Activated CD8-positive, alpha-beta T cell treated with anti-CD3 and anti-CD28 coated beads for 36 hours (primary cell): ENCODE results near the gene MAP3K7CL. TPM values are rescaled to one million over a fixed set of nuclear protein-coding genes. Genes with fewer than 3 reads are reported as not detected.
A peak's percentile ranks its signal among the peaks of the same experiment; 100 is the strongest.

ENCODE experiments used
- ATAC-seq: fragments of 200-7000 bp; cut with Tn5 transposase; one replicate; pipeline ENCODE4 v1.10.0; 2021; ENCODE audit warnings: mild to moderate bottlenecking, moderate library complexity
- CTCF ChIA-PET: fragments of 350-600 bp; sonication (Branson Sonifier 250); formaldehyde crosslinking; loops from one replicate; lab custom pipeline; 2021; ENCODE audit warnings: antibody characterized with exemption; lab: Charles Lee
- POLR2A ChIA-PET: fragments of 350-600 bp; sonication (Branson Sonifier 250); formaldehyde crosslinking; loops from one replicate; lab custom pipeline; 2021; ENCODE audit warnings: antibody characterized with exemption; lab: Charles Lee
- DNase-seq: peaks from one replicate; pipeline ENCODE4 v3.0.0-alpha.2; 2020
- H3K27ac Mint-ChIP-seq: one replicate; pipeline ENCODE4 v1.8.0; 2021; ENCODE audit warnings: mild to moderate bottlenecking, mixed read lengths
- H3K27me3 Mint-ChIP-seq: one replicate; pipeline ENCODE4 v1.8.0; 2021; ENCODE audit warnings: mixed read lengths
- H3K36me3 Mint-ChIP-seq: one replicate; pipeline ENCODE4 v1.8.0; 2021; ENCODE audit warnings: low read depth, mixed read lengths
- H3K4me1 Mint-ChIP-seq: one replicate; pipeline ENCODE4 v1.8.0; 2021; ENCODE audit warnings: low read depth, mixed read lengths
- H3K4me3 Mint-ChIP-seq: one replicate; pipeline ENCODE4 v1.8.0; 2021; ENCODE audit warnings: mild to moderate bottlenecking, moderate library complexity, mixed read lengths
- H3K9me3 Mint-ChIP-seq: one replicate; pipeline ENCODE4 v1.8.0; 2021; ENCODE audit warnings: mixed read lengths
- CTCF ChIP-seq: fragments of 200-600 bp; IDR thresholded peaks from one replicate; pipeline ENCODE4 v1.8.0; 2022; ENCODE audit warnings: antibody characterized with exemption, mild to moderate bottlenecking
- intact Hi-C: fragments of 100-400 bp; cut with micrococcal nuclease; formaldehyde crosslinking; loops from one replicate; pipeline ENCODE4 v1.10.0; 2022
- total RNA-seq, 2 experiments: library from RNA; stranded (reverse); gene quantifications; one replicate each; pipeline ENCODE4 v1.2.3, GENCODE V29; 2021

MAP3K7CL gene
- total RNA-seq, 2 experiments from 2014 or later: 3.2 to 4.7 TPM

GRCh38 chr21:29196670-29197191, 66.3 kb downstream of the MAP3K7CL start:
- Mint-ChIP-seq H3K27ac (peak overlapping the region; percentile 92), H3K9me3 (peaks cover 37% of the 10 kb centered on the region), H3K4me3 (peak overlapping the region; percentile 70), H3K36me3 (peaks cover 18% of the 10 kb centered on the region), H3K4me1 (peaks cover 29% of the 10 kb centered on the region), H3K27me3 (no peaks in the 10 kb centered on the region)
- ChIA-PET POLR2A (interaction anchor here (1.3 kb wide), 1 partner anchor 103 kb away, joined by 3 read pairs; no protein-coding TSS in a partner anchor), CTCF (interaction anchor here (0.6 to 1.6 kb wide), 6 partner anchors 9 to 174 kb away, joined by 3 to 6 read pairs (median 4); no protein-coding TSS in a partner anchor)
- ATAC-seq (peak; percentile 42), DNase-seq (no peak)
- TF ChIP-seq CTCF: no peak
- intact Hi-C loops: loop anchor here (5.0 to 10.0 kb wide), 2 partner anchors 101 to 148 kb away; partner anchors contain the start of gene BACH1

GRCh38 chr21:29201186-29201585, 70.7 kb downstream of the MAP3K7CL start:
- intact Hi-C loops: no loop called here
- ChIA-PET POLR2A (no interaction called here), CTCF (interaction anchor here (1.0 kb wide), 1 partner anchor 26 kb away, joined by 3 read pairs; no protein-coding TSS in a partner anchor)
- H3K4me1 Mint-ChIP-seq: peaks cover 10% of the 10 kb centered on the region
- ATAC-seq (no peak), DNase-seq (no peak)
- H3K9me3 Mint-ChIP-seq: peaks cover 49% of the 10 kb centered on the region
- no peak overlapping the region for H3K27ac Mint-ChIP-seq
- no peaks in the 10 kb centered on the region for H3K27me3 Mint-ChIP-seq
- peaks cover 18% of the 10 kb centered on the region for H3K36me3 Mint-ChIP-seq
- TF ChIP-seq CTCF: no peak
- H3K4me3 Mint-ChIP-seq: no peak overlapping the region

GRCh38 chr21:29205009-29205408, 74.6 kb downstream of the MAP3K7CL start:
- peaks cover 3% of the 10 kb centered on the region for H3K36me3 Mint-ChIP-seq
- ATAC-seq (no peak), DNase-seq (no peak)
- H3K9me3 Mint-ChIP-seq: peaks cover 27% of the 10 kb centered on the region
- intact Hi-C loops: no loop called here
- ChIA-PET POLR2A (no interaction called here), CTCF (interaction anchor here (1.3 kb wide), 1 partner anchor 8 kb away, joined by 6 read pairs; no protein-coding TSS in a partner anchor)
- peaks cover 12% of the 10 kb centered on the region for H3K4me1 Mint-ChIP-seq
- no peak for TF ChIP-seq CTCF
- no peak overlapping the region for H3K4me3 Mint-ChIP-seq
- no peak overlapping the region for H3K27ac Mint-ChIP-seq
- H3K27me3 Mint-ChIP-seq: peaks cover 1% of the 10 kb centered on the region

- no peak overlapping the region for H3K4me3 Mint-ChIP-seq
- DNase-seq (no peak), ATAC-seq (no peak)
- POLR2A ChIA-PET: no interaction called here
- H3K4me1 Mint-ChIP-seq: peaks cover 12% of the 10 kb centered on the region
- CTCF ChIA-PET: interaction anchor here (1.3 kb wide), 1 partner anchor 9 kb away, joined by 6 read pairs; no protein-coding TSS in a partner anchor
- peaks cover 19% of the 10 kb centered on the region for H3K9me3 Mint-ChIP-seq
- H3K36me3 Mint-ChIP-seq: no peaks in the 10 kb centered on the region
- H3K27ac Mint-ChIP-seq: no peak overlapping the region
- TF ChIP-seq CTCF: no peak
- H3K27me3 Mint-ChIP-seq: peaks cover 1% of the 10 kb centered on the region
- intact Hi-C loops: no loop called here
These were observed 75.5 kb downstream of the MAP3K7CL start for GRCh38 chr21:29205988-29206387.

- POLR2A ChIA-PET: no interaction called here
- no peak for DNase-seq
- intact Hi-C loops: no loop called here
- Mint-ChIP-seq H3K36me3 (no peaks in the 10 kb centered on the region), H3K4me3 (no peak overlapping the region), H3K9me3 (peaks cover 15% of the 10 kb centered on the region), H3K4me1 (peaks cover 12% of the 10 kb centered on the region), H3K27ac (no peak overlapping the region), H3K27me3 (peaks cover 1% of the 10 kb centered on the region)
- no peak for TF ChIP-seq CTCF
- CTCF ChIA-PET: no interaction called here
- ATAC-seq: no peak
These were observed 76.0 kb downstream of the MAP3K7CL start for GRCh38 chr21:29206445-29206844.
